Adrenal gland (tissue), 5 donors: Measurements from ENCODE around the gene EGLN1.

ENCODE experiments used
- POLR2A ChIP-seq, 2 donors: fragments of 450-650 bp; IDR thresholded peaks; one replicate each; pipeline ENCODE4 v1.6.1; 2017; ENCODE audit warnings: antibody characterized with exemption in 2 of 2, mild to moderate bottlenecking in 2 of 2, moderate library complexity in 1 of 2
- TF ChIP-seq, protein P1 (sequence below), 6 experiments: fragments of 450-650 bp in 4 of 6; fragments of 200-600 bp in 2 of 6; sonication (generic) in 1 of 6; IDR thresholded peaks; 1 replicate in 5 of 6; 2 replicates in 1 of 6; pipeline versions ENCODE4 v1.5.1 to v1.8.0; 2016 to 2021; ENCODE audit warnings: antibody characterized with exemption in 6 of 6, mild to moderate bottlenecking in 2 of 6, moderate library complexity in 1 of 6
- donor health status: DM: no; HTN: no; CAD: no.

DNA sequence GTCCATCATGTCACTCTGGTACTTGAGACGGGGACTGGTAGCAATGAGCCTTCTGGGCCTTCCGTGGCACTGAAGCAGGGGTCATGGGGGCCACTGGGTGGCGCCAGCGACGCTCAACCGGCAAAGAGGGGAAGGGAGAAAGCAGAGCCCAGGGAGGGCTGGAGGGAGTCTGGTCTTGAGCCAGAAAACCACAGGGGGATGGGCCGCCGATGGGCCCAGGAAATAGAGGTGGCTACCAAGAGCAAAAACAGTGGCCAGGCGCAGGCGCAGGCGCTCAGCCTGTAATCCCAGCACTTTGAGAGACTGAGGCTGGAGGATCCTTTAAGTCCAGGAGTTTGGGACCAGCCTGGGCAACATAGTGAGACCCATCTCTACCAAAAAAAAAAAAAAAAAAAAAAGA, 106.2 kb downstream of the EGLN1 start:
- TF ChIP-seq, protein P1, sequence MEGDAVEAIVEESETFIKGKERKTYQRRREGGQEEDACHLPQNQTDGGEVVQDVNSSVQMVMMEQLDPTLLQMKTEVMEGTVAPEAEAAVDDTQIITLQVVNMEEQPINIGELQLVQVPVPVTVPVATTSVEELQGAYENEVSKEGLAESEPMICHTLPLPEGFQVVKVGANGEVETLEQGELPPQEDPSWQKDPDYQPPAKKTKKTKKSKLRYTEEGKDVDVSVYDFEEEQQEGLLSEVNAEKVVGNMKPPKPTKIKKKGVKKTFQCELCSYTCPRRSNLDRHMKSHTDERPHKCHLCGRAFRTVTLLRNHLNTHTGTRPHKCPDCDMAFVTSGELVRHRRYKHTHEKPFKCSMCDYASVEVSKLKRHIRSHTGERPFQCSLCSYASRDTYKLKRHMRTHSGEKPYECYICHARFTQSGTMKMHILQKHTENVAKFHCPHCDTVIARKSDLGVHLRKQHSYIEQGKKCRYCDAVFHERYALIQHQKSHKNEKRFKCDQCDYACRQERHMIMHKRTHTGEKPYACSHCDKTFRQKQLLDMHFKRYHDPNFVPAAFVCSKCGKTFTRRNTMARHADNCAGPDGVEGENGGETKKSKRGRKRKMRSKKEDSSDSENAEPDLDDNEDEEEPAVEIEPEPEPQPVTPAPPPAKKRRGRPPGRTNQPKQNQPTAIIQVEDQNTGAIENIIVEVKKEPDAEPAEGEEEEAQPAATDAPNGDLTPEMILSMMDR (IDR thresholded peaks at IDR 0.05) = peak; percentile 17 to 53 (median 49)
- no peak for TF ChIP-seq POLR2A (IDR thresholded peaks at IDR 0.05)
